Neutrophil (primary cell): ENCODE results near the gene DTNA.

Experiments used
- H3K27ac ChIP-seq: fragments of 200-600 bp; sonication (generic); 2 replicates; pipeline ENCODE4 v1.5.1; 2016; ENCODE audit warnings: mild to moderate bottlenecking, moderate library complexity
- H3K27me3 ChIP-seq: fragments of 200-600 bp; sonication (generic); 2 replicates; pipeline ENCODE4 v1.6.0; 2016; ENCODE audit warnings: mild to moderate bottlenecking
- H3K36me3 ChIP-seq: fragments of 200-600 bp; sonication (generic); 2 replicates; pipeline ENCODE4 v1.5.1; 2017
- H3K4me1 ChIP-seq, 2 experiments: fragments of 200-600 bp in 1 of 2; sonication (generic) in 1 of 2; 1 replicate in 1 of 2; 2 replicates in 1 of 2; pipeline versions ENCODE4 v1.5.1 to v1.6.1; 2013 to 2016; ENCODE audit warnings: low read depth in 1 of 2, low read length in 1 of 2, mild to moderate bottlenecking in 1 of 2, moderate library complexity in 1 of 2; ENCODE audit not compliant: control insufficient read depth in 1 of 2, insufficient read depth in 1 of 2
- H3K4me3 ChIP-seq, 2 experiments: fragments of 200-600 bp in 1 of 2; sonication (generic) in 1 of 2; 1 replicate in 1 of 2; 2 replicates in 1 of 2; pipeline ENCODE4 v1.5.1; 2013 to 2016; ENCODE audit warnings: low read depth in 1 of 2, low read length in 1 of 2, mild to moderate bottlenecking in 1 of 2, moderate library complexity in 1 of 2
- H3K9me3 ChIP-seq: fragments of 200-600 bp; sonication (generic); 2 replicates; pipeline ENCODE4 v1.5.1; 2016
- CTCF ChIP-seq: fragments of 200-600 bp; sonication (generic); IDR thresholded peaks from 2 replicates; pipeline ENCODE4 v1.5.1; 2016; ENCODE audit warnings: antibody characterized with exemption

Gene DTNA

GRCh38 chr18:34702814-34703213 is 7.3 kb upstream of the DTNA start:
- no peak for TF ChIP-seq CTCF
- no peak overlapping the region for H3K27ac ChIP-seq
- H3K4me3 ChIP-seq: no peak overlapping the region
- H3K27me3 ChIP-seq: no peaks in the 10 kb centered on the region
- H3K4me1 ChIP-seq: no peaks in the 10 kb centered on the region
- no peaks in the 10 kb centered on the region for H3K36me3 ChIP-seq
- no peaks in the 10 kb centered on the region for H3K9me3 ChIP-seq

- Histone ChIP-seq H3K9me3 (no peaks in the 10 kb centered on the region), H3K4me1 (peaks cover 2 to 3% of the 10 kb centered on the region in 2 experiments), H3K36me3 (no peaks in the 10 kb centered on the region), H3K27me3 (no peaks in the 10 kb centered on the region), H3K27ac (no peak overlapping the region), H3K4me3 (no peak overlapping the region)
- no peak for TF ChIP-seq CTCF
Observed at GRCh38 chr18:34704074-34704473, 6.0 kb upstream of the DTNA start.

- H3K4me3 ChIP-seq: no peak overlapping the region
- no peaks in the 10 kb centered on the region for H3K27me3 ChIP-seq
- TF ChIP-seq CTCF: no peak
- H3K27ac ChIP-seq: no peak overlapping the region
- H3K36me3 ChIP-seq: no peaks in the 10 kb centered on the region
- peaks cover 6 to 11% of the 10 kb centered on the region in 2 experiments for H3K4me1 ChIP-seq
- no peaks in the 10 kb centered on the region for H3K9me3 ChIP-seq
Observed at GRCh38 chr18:34704823-34705222, 5.3 kb upstream of the DTNA start.

- no peaks in the 10 kb centered on the region for H3K27me3 ChIP-seq
- no peak for TF ChIP-seq CTCF
- peaks cover 6 to 14% of the 10 kb centered on the region in 2 experiments for H3K4me1 ChIP-seq
- H3K9me3 ChIP-seq: no peaks in the 10 kb centered on the region
- no peak overlapping the region for H3K27ac ChIP-seq
- H3K36me3 ChIP-seq: no peaks in the 10 kb centered on the region
- H3K4me3 ChIP-seq: no peak overlapping the region
Observed at GRCh38 chr18:34707670-34708069, 2.4 kb upstream of the DTNA start.

GRCh38 chr18:34709104-34709503 is 994 bp upstream of the DTNA start:
- H3K9me3 ChIP-seq: no peaks in the 10 kb centered on the region
- H3K4me3 ChIP-seq: no peak overlapping the region
- peaks cover 6 to 14% of the 10 kb centered on the region in 2 experiments for H3K4me1 ChIP-seq
- no peaks in the 10 kb centered on the region for H3K36me3 ChIP-seq
- H3K27me3 ChIP-seq: no peaks in the 10 kb centered on the region
- no peak for TF ChIP-seq CTCF
- no peak overlapping the region for H3K27ac ChIP-seq

- H3K27me3 ChIP-seq: no peaks in the 10 kb centered on the region
- H3K4me1 ChIP-seq: peaks cover 6 to 14% of the 10 kb centered on the region in 2 experiments
- no peaks in the 10 kb centered on the region for H3K36me3 ChIP-seq
- no peak overlapping the region for H3K27ac ChIP-seq
- TF ChIP-seq CTCF: no peak
- H3K9me3 ChIP-seq: no peaks in the 10 kb centered on the region
- H3K4me3 ChIP-seq: no peak overlapping the region
Observed at GRCh38 chr18:34710458-34710914, 388 bp downstream of the DTNA start.
